Breast epithelium (tissue), 4 donors: ENCODE results near the gene GADL1. TPM values are rescaled to one million over a fixed set of nuclear protein-coding genes. Genes with fewer than 3 reads are reported as not detected.

Experiments used
- DNase-seq, 2 donors: peaks; one replicate each; pipeline ENCODE4 v3.0.0-alpha.2; 2019; ENCODE audit warnings: low spot score in 2 of 2
- H3K27ac ChIP-seq, 2 donors: fragments of 200-600 bp; sonication (generic) in 1 of 2; one replicate each; pipeline ENCODE4 v1.5.1; 2016 to 2019; ENCODE audit warnings: mild to moderate bottlenecking in 1 of 2
- H3K27me3 ChIP-seq, 2 donors: fragments of 200-600 bp; sonication (generic) in 1 of 2; one replicate each; pipeline versions ENCODE4 v1.5.1 to v1.6.0; 2017 to 2019; ENCODE audit warnings: control low read depth in 1 of 2, mild to moderate bottlenecking in 1 of 2
- H3K36me3 ChIP-seq: fragments of 200-600 bp; one replicate; pipeline ENCODE4 v1.5.1; 2019
- H3K4me1 ChIP-seq, 2 donors: fragments of 200-600 bp; sonication (generic); one replicate each; pipeline ENCODE4 v1.5.1; 2016 to 2019; ENCODE audit warnings: control low read depth in 1 of 2
- H3K4me3 ChIP-seq, 3 donors: fragments of 200-600 bp; sonication (generic); 1 replicate in 2 of 3; 2 replicates in 1 of 3; pipeline ENCODE4 v1.5.1; 2016 to 2019; ENCODE audit warnings: mild to moderate bottlenecking in 3 of 3, moderate library complexity in 2 of 3
- H3K9me3 ChIP-seq, 2 donors: fragments of 200-600 bp; sonication (generic) in 1 of 2; one replicate each; pipeline ENCODE4 v1.5.1; 2016 to 2019; ENCODE audit warnings: control low read depth in 1 of 2
- CTCF ChIP-seq, 3 donors: fragments of 450-650 bp; IDR thresholded peaks; one replicate each; pipeline ENCODE4 v1.5.1; 2016 to 2017; ENCODE audit warnings: antibody characterized with exemption in 3 of 3, mild to moderate bottlenecking in 3 of 3, moderate library complexity in 3 of 3
- POLR2A ChIP-seq: fragments of 450-650 bp; IDR thresholded peaks from one replicate; pipeline ENCODE4 v1.6.1; 2016; ENCODE audit warnings: antibody characterized with exemption, mild to moderate bottlenecking, moderate library complexity
- POLR2AphosphoS5 ChIP-seq, 3 donors: sonication (generic); formaldehyde crosslinking; IDR thresholded peaks; one replicate each; pipeline ENCODE4 v1.6.1; 2017; ENCODE audit warnings: antibody characterized with exemption in 3 of 3
- intact Hi-C: fragments of 100-400 bp; cut with DNase I; formaldehyde crosslinking; loops from one replicate; pipeline ENCODE4 v1.15.1; 2023; ENCODE audit warnings: low total_unique reads
- total RNA-seq, 3 donors: library from RNA; depleted of rRNA; stranded (reverse); fragments of >200 nt; gene quantifications; one replicate each; pipeline ENCODE4 v1.1.0, GENCODE V29; 2016

The GADL1 gene
- total RNA-seq, 3 donors from 2014 or later: not detected

- TF ChIP-seq POLR2A: no peak
- TF ChIP-seq POLR2AphosphoS5 (IDR thresholded peaks at IDR 0.05): no peak
- no peak for TF ChIP-seq CTCF (IDR thresholded peaks at IDR 0.05)
- intact Hi-C loops: no loop called here
- H3K4me3 ChIP-seq: no peak overlapping the region
- no peak overlapping the region for H3K27ac ChIP-seq
- no peaks in the 10 kb centered on the region for H3K4me1 ChIP-seq
- no peaks in the 10 kb centered on the region for H3K36me3 ChIP-seq
- no peak for DNase-seq
- no peaks in the 10 kb centered on the region for H3K27me3 ChIP-seq
- H3K9me3 ChIP-seq: no peaks in the 10 kb centered on the region
These were observed 193.6 kb downstream of the GADL1 start for GRCh38 chr3:30700702-30701321.

- H3K27me3 ChIP-seq: no peaks in the 10 kb centered on the region
- no peaks in the 10 kb centered on the region for H3K9me3 ChIP-seq
- intact Hi-C loops: no loop called here
- no peaks in the 10 kb centered on the region for H3K4me1 ChIP-seq
- no peak overlapping the region for H3K4me3 ChIP-seq
- TF ChIP-seq CTCF (IDR thresholded peaks at IDR 0.05) (no peak), POLR2AphosphoS5 (IDR thresholded peaks at IDR 0.05) (no peak), POLR2A (no peak)
- no peak for DNase-seq
- H3K27ac ChIP-seq: no peak overlapping the region
- H3K36me3 ChIP-seq: no peaks in the 10 kb centered on the region
These were observed 194.5 kb downstream of the GADL1 start for GRCh38 chr3:30699927-30700326.

- intact Hi-C loops: no loop called here
- Histone ChIP-seq H3K36me3 (no peaks in the 10 kb centered on the region), H3K4me1 (no peaks in the 10 kb centered on the region), H3K4me3 (no peak overlapping the region), H3K27me3 (no peaks in the 10 kb centered on the region), H3K27ac (no peak overlapping the region), H3K9me3 (no peaks in the 10 kb centered on the region)
- no peak for TF ChIP-seq POLR2A
- no peak for TF ChIP-seq POLR2AphosphoS5 (IDR thresholded peaks at IDR 0.05)
- no peak for TF ChIP-seq CTCF (IDR thresholded peaks at IDR 0.05)
- DNase-seq: no peak
These were observed 195.9 kb downstream of the GADL1 start for GRCh38 chr3:30698549-30698948.

GRCh38 chr3:30696896-30697295 lies 197.6 kb downstream of the GADL1 start:
- intact Hi-C loops: no loop called here
- Histone ChIP-seq H3K27ac (no peak overlapping the region), H3K4me3 (no peak overlapping the region), H3K9me3 (no peaks in the 10 kb centered on the region), H3K4me1 (no peaks in the 10 kb centered on the region), H3K27me3 (no peaks in the 10 kb centered on the region), H3K36me3 (no peaks in the 10 kb centered on the region)
- DNase-seq: no peak
- TF ChIP-seq CTCF (IDR thresholded peaks at IDR 0.05) (no peak), POLR2A (no peak), POLR2AphosphoS5 (IDR thresholded peaks at IDR 0.05) (no peak)

- H3K27me3 ChIP-seq: no peaks in the 10 kb centered on the region
- TF ChIP-seq POLR2AphosphoS5 (IDR thresholded peaks at IDR 0.05) (no peak), POLR2A (no peak), CTCF (IDR thresholded peaks at IDR 0.05) (no peak)
- no peaks in the 10 kb centered on the region for H3K36me3 ChIP-seq
- no peak for DNase-seq
- H3K4me3 ChIP-seq: no peak overlapping the region
- H3K9me3 ChIP-seq: no peaks in the 10 kb centered on the region
- H3K4me1 ChIP-seq: no peaks in the 10 kb centered on the region
- intact Hi-C loops: no loop called here
- no peak overlapping the region for H3K27ac ChIP-seq
These were observed 198.1 kb downstream of the GADL1 start for GRCh38 chr3:30696403-30696819.
